Measurements from ENCODE around the gene CDH24. TPM values are rescaled to one million over a fixed set of nuclear protein-coding genes. Genes with fewer than 3 reads are reported as not detected.
A peak's percentile ranks its signal among the peaks of the same experiment; 100 is the strongest.

Gene CDH24
- total and polyA plus RNA-seq, 2 of the 13 experiments (the other 11 are each of a cell fraction or from before 2014, with no cell fraction given) = 0.69 to 0.99 TPM

GRCh38 chr14:23013749-23014054 lies 43.6 kb downstream of the CDH24 start (continued):
- TF ChIP-seq ADNP (CRISPR knock-in tag; IDR thresholded peaks at IDR 0.05) = 0 out of 2 replicates have a peak, but pooled peaks have one; percentile 54

- H3K27ac ChIP-seq (ENCODE audit: extremely low read length, insufficient read depth, low read length) = no peak overlapping the region
- no peak overlapping the region for H3K9ac ChIP-seq (ENCODE audit: insufficient read depth, low read depth, low read length)
- intact Hi-C loops (cut with micrococcal nuclease; ENCODE audit: unreplicated experiment) (no loop called here), in situ Hi-C loops (cut with HindIII; ENCODE audit: extremely low pct_ligation_motif_present, low pct_unique_long_range_greater_than_20kb) (no loop called here)
- H2AFZ ChIP-seq (ENCODE audit: low read length) = peak overlapping the region; percentile 96
- no peaks in the 10 kb centered on the region for H3K9me3 ChIP-seq (ENCODE audit: low read length)
- no peak overlapping the region for H3K4me3 ChIP-seq (replicated peaks in 1 of 3; ENCODE audit: insufficient read depth in 1 of 3, low read depth in 2 of 3, low read length in 3 of 3)
- peak; percentile 20 for ATAC-seq
- DNase-seq (ENCODE audit: low spot score) = no peak
- FAIRE-seq = no peak
- H3K27me3 ChIP-seq (ENCODE audit: control insufficient read depth in 1 of 2, insufficient read depth in 2 of 2, low read length in 2 of 2) = no peaks in the 10 kb centered on the region; a peak in 1 of 5 replicates
- WGBS (ENCODE audit: low lambda C conversion rate) = 16% methylated on average over 6 of the region's 6 CpGs
- POLR2A ChIA-PET = interaction anchor here (1.0 to 3.7 kb wide), 9 partner anchors 9 to 84 kb away, joined by 3 to 17 read pairs (median 5); partner anchors contain the start of genes ACIN1, C14orf119, CDH24 and PRMT5
- H4K20me1 ChIP-seq (ENCODE audit: insufficient read depth, low read length) = no peaks in the 10 kb centered on the region
- no TSS peak for BruUV-seq (replicated peaks)
- H3K36me3 ChIP-seq (replicated peaks in 1 of 2; ENCODE audit: control insufficient read depth in 1 of 2, insufficient read depth in 2 of 2, low read length in 2 of 2) = no peaks in the 10 kb centered on the region
- H3K4me1 ChIP-seq (ENCODE audit: insufficient read depth, low read length) = peaks cover 39% of the 10 kb centered on the region
- CTCF ChIA-PET (ENCODE audit: low intra/inter-chr PET ratio, low total read pairs) = no interaction called here
- peak overlapping the region; percentile 44 for H3K4me2 ChIP-seq (ENCODE audit: low read depth, low read length)
- H3K79me2 ChIP-seq (ENCODE audit: insufficient read depth, low read length) = no peaks in the 10 kb centered on the region
- TF ChIP-seq ZBTB26 (CRISPR knock-in tag; IDR thresholded peaks at IDR 0.05; ENCODE audit: borderline replicate concordance) = 0 out of 2 replicates have a peak, but pooled peaks have one; percentile 29
- no peak for TF ChIP-seq MATR3 (CRISPR knock-in tag; IDR thresholded peaks at IDR 0.05)
- 0 out of 2 replicates have a peak, but pooled peaks have one; percentile 22 for TF ChIP-seq PPARG (CRISPR knock-in tag; conservative IDR thresholded peaks at IDR 0.05)
- 0 out of 2 replicates have a peak, but pooled peaks have one; percentile 44 for TF ChIP-seq ZNF878 (CRISPR knock-in tag; IDR thresholded peaks at IDR 0.05)
- TF ChIP-seq IRF2 (CRISPR knock-in tag; IDR thresholded peaks at IDR 0.05) = 0 out of 2 replicates have a peak, but pooled peaks have one; percentile 22
- 0 out of 2 replicates have a peak, but pooled peaks have one; percentile 35 for TF ChIP-seq IRF9 (CRISPR knock-in tag; IDR thresholded peaks at IDR 0.05; ENCODE audit: borderline replicate concordance)
- TF ChIP-seq ZMYM3 (CRISPR knock-in tag; IDR thresholded peaks at IDR 0.05) = peak; percentile 83
- peak; percentile 32; the same call in 1 of the 2 replicates for TF ChIP-seq POGZ (CRISPR knock-in tag; IDR thresholded peaks at IDR 0.05)
- peak; percentile 20; the same call in 1 of the 2 replicates for TF ChIP-seq ZNF276 (CRISPR knock-in tag; IDR thresholded peaks at IDR 0.05; ENCODE audit: low read depth)
- peak; percentile 57 for TF ChIP-seq TEAD3 (CRISPR knock-in tag; optimal IDR thresholded peaks at IDR 0.05; ENCODE audit: borderline replicate concordance)
- TF ChIP-seq ZNF350 (CRISPR knock-in tag; IDR thresholded peaks at IDR 0.05; ENCODE audit: borderline replicate concordance, low read depth) = peak; percentile 3; the same call in 1 of the 2 replicates
- TF ChIP-seq ZXDC (CRISPR knock-in tag; IDR thresholded peaks at IDR 0.05) = no peak
- TF ChIP-seq ZNF263 (CRISPR knock-in tag; IDR thresholded peaks at IDR 0.05) = no peak
These were observed 44.1 kb downstream of the CDH24 start for GRCh38 chr14:23013054-23013748.
